Kidney (tissue), 14 donors: ENCODE results near the gene RAB29. TPM values are rescaled to one million over a fixed set of nuclear protein-coding genes. Genes with fewer than 3 reads are reported as not detected.

Experiments
- DNase-seq, 5 donors: peaks; one replicate each; pipeline ENCODE4 v3.0.0-alpha.2; 2013 to 2020
- FAIRE-seq: peaks from 2 replicates; lab custom pipeline; 2012; peaks lifted over from hg19 to GRCh38; lab: Jason Lieb, UNC
- H3K27ac ChIP-seq, 2 donors: one replicate each; pipeline ENCODE4 v1.7.0; 2013; ENCODE audit warnings: low read depth in 2 of 2, low read length in 2 of 2, inconsistent platforms in 1 of 2
- H3K27me3 ChIP-seq: one replicate; pipeline ENCODE4 v1.7.1; 2013; ENCODE audit warnings: low read length, inconsistent platforms; ENCODE audit not compliant: control insufficient read depth, insufficient read depth
- H3K36me3 ChIP-seq, 3 donors: one replicate each; pipeline versions ENCODE4 v1.7.0 to v1.7.1; 2013; ENCODE audit warnings: low read length in 3 of 3, control low read depth in 1 of 3, inconsistent platforms in 1 of 3; ENCODE audit not compliant: insufficient read depth in 3 of 3, control insufficient read depth in 2 of 3
- H3K4me1 ChIP-seq, 3 donors: one replicate each; pipeline versions ENCODE4 v1.7.0 to v1.7.1; 2013; ENCODE audit warnings: low read length in 3 of 3, inconsistent platforms in 1 of 3, low read depth in 1 of 3; ENCODE audit not compliant: control insufficient read depth in 2 of 3, insufficient read depth in 2 of 3
- H3K4me3 ChIP-seq, 3 donors: one replicate each; pipeline versions ENCODE4 v1.7.0 to v1.8.1; 2013; ENCODE audit warnings: low read length in 3 of 3, control low read depth in 1 of 3, inconsistent platforms in 1 of 3
- H3K9ac ChIP-seq, 3 donors: one replicate each; pipeline versions ENCODE4 v1.7.0 to v1.7.1; 2013; ENCODE audit warnings: low read length in 3 of 3, control low read depth in 1 of 3, inconsistent platforms in 1 of 3
- H3K9me3 ChIP-seq, 3 donors: one replicate each; pipeline versions ENCODE4 v1.7.0 to v1.7.1; 2013; ENCODE audit warnings: low read length in 3 of 3, control low read depth in 1 of 3, inconsistent platforms in 1 of 3; ENCODE audit not compliant: control insufficient read depth in 2 of 3, insufficient read depth in 1 of 3
- intact Hi-C: fragments of 100-400 bp; cut with DNase I; formaldehyde crosslinking; loops from one replicate; pipeline ENCODE4 v1.11.1; 2022
- polyA plus RNA-seq: library from polyadenylated mRNA; stranded (reverse); fragments of 350-450 nt; fragmentation: Illumina TruSeq; extraction: RNeasy Lipid Tissue Mini Kit (QIAGEN cat#74804); gene quantifications from one replicate; pipeline ENCODE4 v1.2.3, GENCODE V29; 2014; ENCODE audit warnings: low read depth, low replicate concordance; ENCODE audit not compliant: insufficient read depth
- total RNA-seq: library from RNA; stranded (reverse); fragmentation: NEBNext Ultra II Directional; extraction: Animal tissue kit (Norgen Biotek cat#: 25700); gene quantifications from one replicate; pipeline ENCODE4 v1.2.1, GENCODE V29; 2021
- TF ChIP-seq, protein P1 (sequence below): IDR thresholded peaks from 3 replicates; pipeline ENCODE4 v1.5.1; 2012; ENCODE audit warnings: mild to moderate bottlenecking, moderate library complexity, borderline replicate concordance; ENCODE audit not compliant: insufficient read depth; ENCODE audit errors: extremely low read depth
- donor health status: control.
- donor health status: control.
- donor health status: control.
- donor health status: control.
- donor health status: control.
- donor health status: DM: yes; HTN: yes; CAD: no.
- donor health status: Normal renal cell carcinoma (clear cell type).

The RAB29 gene
- total and polyA plus RNA-seq, 2 donors from 2014 or later = 25.9 to 52.4 TPM

DNA sequence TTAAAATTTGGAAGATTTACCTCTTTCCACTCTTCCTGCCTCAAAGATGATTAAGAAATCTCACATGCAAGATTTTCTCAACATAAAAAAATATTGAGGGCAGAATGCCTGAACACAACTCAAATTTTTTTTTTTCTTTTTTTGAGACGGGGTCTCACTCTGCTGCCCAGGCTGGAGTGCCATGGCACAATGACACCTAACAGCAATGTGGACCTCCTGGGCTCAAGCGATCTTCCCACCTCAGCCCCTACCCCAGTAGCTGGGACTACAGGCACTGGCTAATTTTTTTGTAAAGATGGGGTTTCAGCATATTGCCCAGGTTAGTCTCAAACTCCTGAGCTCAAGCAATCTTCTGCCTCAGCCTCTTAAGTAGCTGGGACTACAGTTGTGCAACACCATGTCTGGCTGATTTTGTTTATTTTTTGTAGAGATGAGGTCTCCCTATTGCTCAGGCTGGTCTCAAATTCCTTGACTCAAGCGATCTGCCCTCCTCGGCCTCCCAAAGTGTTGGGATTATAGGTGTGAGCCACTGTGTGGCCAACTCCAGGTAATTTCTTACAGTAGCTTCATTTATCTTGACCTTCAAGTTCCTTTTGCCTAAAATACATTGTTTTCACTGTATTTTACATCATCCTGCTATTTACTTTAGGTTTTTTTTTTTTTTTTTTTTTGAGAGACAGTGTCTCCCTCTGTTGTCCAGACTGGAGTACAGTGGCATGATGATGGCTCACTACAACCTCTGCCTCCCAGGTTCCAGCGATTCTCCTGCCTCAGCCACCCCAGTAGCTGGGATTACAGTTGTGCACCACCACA lies 35.7 kb downstream of the RAB29 start:
- no peak overlapping the region for H3K27ac ChIP-seq
- no peak overlapping the region for H3K4me3 ChIP-seq
- peaks cover 0 to 17% (median 10%) of the 10 kb centered on the region in 3 donors for H3K4me1 ChIP-seq
- no peaks in the 10 kb centered on the region for H3K36me3 ChIP-seq
- DNase-seq = no peak
- intact Hi-C loops = no loop called here
- FAIRE-seq = no peak
- no peaks in the 10 kb centered on the region for H3K9me3 ChIP-seq
- H3K27me3 ChIP-seq = no peaks in the 10 kb centered on the region
- no peak overlapping the region for H3K9ac ChIP-seq
- TF ChIP-seq, protein P1, sequence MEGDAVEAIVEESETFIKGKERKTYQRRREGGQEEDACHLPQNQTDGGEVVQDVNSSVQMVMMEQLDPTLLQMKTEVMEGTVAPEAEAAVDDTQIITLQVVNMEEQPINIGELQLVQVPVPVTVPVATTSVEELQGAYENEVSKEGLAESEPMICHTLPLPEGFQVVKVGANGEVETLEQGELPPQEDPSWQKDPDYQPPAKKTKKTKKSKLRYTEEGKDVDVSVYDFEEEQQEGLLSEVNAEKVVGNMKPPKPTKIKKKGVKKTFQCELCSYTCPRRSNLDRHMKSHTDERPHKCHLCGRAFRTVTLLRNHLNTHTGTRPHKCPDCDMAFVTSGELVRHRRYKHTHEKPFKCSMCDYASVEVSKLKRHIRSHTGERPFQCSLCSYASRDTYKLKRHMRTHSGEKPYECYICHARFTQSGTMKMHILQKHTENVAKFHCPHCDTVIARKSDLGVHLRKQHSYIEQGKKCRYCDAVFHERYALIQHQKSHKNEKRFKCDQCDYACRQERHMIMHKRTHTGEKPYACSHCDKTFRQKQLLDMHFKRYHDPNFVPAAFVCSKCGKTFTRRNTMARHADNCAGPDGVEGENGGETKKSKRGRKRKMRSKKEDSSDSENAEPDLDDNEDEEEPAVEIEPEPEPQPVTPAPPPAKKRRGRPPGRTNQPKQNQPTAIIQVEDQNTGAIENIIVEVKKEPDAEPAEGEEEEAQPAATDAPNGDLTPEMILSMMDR = no peak

DNA sequence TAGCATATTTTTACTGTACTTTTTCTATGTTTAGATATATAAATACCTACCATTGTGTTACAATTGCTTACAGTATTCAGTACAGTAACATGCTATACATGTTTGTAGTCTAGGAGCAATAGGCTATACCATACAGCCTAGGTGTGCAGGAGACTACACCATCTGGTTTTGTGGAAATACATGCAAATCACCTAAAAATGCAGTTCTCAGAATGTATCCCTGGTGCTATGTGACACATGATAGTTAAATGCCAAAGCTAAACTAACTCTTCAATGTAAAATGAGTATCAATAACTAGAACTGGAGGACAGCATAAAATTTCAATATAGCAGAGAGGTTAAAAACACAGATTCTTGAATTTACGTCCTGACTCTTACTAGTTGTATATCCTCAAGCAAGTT lies 40.1 kb downstream of the RAB29 start:
- no peak overlapping the region for H3K4me3 ChIP-seq
- TF ChIP-seq, protein P1 = no peak
- intact Hi-C loops = no loop called here
- H3K9ac ChIP-seq = no peak overlapping the region
- H3K36me3 ChIP-seq = no peaks in the 10 kb centered on the region
- no peak overlapping the region for H3K27ac ChIP-seq
- no peaks in the 10 kb centered on the region for H3K9me3 ChIP-seq
- no peaks in the 10 kb centered on the region for H3K27me3 ChIP-seq
- no peak for DNase-seq
- H3K4me1 ChIP-seq = peaks cover 0 to 3% (median 0%) of the 10 kb centered on the region in 3 donors
- no peak for FAIRE-seq

DNA sequence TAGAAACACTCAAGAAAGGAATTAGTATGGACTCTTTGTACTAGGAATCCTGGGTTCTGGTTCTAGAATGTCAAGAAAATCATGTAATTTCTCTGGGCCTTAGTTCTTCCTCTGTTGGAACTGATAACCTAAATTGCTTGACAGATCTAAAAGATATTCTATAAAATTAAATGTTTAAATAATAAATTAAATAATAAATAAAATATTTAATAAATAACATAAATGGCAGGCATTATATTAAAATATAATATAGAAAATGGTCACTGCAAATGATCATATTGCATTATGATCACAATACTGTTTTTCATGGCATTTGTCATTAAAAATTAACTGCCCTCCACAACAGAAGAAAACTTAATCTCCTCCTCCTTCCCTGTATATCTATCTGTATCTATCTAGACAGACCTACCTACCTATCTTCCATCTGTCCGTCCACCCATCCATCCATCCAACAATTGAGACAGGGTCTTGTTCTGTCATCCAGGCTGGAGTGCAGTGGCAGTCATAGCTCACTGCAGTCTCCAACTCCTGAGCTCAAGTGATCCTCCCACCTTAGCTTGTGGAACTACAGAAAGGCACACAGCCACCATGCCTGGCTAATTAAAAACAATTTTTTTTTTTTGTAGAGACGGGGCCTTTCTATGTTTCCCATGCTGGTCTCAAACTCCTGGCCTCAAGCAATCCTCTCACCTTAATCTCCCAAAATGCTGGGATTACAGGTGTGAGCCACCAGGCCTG lies 41.7 kb downstream of the RAB29 start:
- H3K27me3 ChIP-seq = no peaks in the 10 kb centered on the region
- TF ChIP-seq, protein P1 = no peak
- no peak overlapping the region for H3K27ac ChIP-seq
- no peaks in the 10 kb centered on the region for H3K36me3 ChIP-seq
- intact Hi-C loops = no loop called here
- peaks cover 0 to 3% (median 2%) of the 10 kb centered on the region in 3 donors for H3K4me1 ChIP-seq
- DNase-seq = no peak
- no peak for FAIRE-seq
- no peak overlapping the region for H3K9ac ChIP-seq
- no peaks in the 10 kb centered on the region for H3K9me3 ChIP-seq
- no peak overlapping the region for H3K4me3 ChIP-seq
